CD4-positive, alpha-beta T cell treated with Interleukin-4 for 1 hour (primary cell): ENCODE results near the gene DYNC2H1.
"Not testable (repeated sequence)": the region's sequence is repeated elsewhere in the genome, so short reads cannot be mapped to it uniquely, and the experiment has no call there.

Experiments
- DNase-seq, 2 donors: peaks; one replicate each; pipeline ENCODE4 v3.0.0-alpha.2; 2020 to 2022

The DYNC2H1 gene

DNA sequence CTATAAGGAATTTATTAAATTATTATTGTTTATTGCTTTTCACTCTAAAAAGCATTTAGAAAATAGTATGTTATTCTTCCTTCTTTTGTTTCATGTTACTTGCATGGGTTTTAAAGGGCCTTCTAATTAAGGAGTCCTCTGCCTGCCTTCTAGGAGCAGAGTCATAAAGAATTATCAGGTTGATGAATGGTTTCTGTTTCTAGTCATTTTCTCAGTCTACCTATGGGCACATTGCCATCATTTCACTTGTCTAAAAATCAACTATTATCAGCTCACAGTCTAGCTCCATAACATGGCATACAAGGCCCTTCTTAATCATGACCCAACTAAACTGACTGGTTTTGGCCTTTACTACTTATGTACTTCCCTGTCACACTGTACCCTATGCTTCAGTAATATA lies 16.2 kb downstream of the DYNC2H1 start:
- DNase-seq: no peak

DNA sequence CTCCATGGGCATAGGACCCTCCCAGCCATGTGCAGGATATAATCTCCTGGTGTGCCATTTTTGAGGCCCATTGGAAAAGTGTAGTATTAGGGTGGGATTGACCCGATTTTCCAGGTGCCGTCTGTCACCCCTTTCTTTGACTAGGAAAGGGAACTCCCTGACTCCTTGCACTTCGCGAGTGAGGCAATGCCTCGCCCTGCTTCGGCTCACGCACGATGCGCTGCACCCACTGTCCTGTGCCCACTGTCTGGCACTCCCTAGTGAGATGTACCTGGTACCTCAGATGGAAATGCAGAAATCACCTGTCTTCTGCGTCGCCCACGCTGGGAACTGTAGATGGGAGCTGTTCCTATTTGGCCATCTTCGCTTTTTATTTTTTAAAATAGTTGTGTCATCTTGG lies 32.8 kb downstream of the DYNC2H1 start:
- DNase-seq: not testable (repeated sequence)

DNA sequence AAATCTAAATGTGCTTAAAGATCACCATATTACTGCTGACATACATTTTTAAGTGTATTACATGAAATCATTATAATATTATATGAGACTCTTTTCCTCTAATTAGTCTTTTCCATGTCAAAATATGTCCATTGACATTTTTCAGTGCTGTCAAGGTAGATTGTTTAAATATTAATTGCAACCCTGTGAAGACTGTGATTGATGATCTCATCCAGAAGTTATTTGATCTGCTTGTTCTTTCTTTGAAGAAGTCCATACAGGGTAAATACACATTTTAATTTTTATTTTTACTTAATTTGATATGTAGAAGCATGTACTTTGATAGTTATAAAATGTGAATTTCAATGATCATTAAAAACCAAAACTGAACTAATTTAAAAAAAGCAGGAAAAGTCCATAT lies 38.4 kb downstream of the DYNC2H1 start:
- no peak for DNase-seq

DNA sequence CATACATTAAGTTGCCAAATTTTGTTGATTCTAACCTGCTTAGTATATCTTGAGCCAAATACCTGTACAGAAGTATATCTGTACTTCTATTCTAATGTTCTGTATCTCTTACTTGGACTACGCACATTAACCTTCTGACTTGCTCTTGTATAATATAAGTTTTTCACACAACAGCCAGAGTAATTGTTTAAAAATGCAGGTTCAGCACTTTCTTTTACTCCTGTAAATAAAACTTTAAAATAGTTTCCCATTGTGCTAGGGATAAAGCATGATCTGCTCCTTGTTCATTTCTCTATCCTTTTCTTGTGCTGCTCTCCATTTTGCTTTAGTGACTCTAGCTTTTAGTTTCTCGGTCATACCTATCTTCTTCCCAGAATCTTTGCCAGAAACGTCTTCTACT lies 48.3 kb downstream of the DYNC2H1 start:
- DNase-seq: no peak

DNA sequence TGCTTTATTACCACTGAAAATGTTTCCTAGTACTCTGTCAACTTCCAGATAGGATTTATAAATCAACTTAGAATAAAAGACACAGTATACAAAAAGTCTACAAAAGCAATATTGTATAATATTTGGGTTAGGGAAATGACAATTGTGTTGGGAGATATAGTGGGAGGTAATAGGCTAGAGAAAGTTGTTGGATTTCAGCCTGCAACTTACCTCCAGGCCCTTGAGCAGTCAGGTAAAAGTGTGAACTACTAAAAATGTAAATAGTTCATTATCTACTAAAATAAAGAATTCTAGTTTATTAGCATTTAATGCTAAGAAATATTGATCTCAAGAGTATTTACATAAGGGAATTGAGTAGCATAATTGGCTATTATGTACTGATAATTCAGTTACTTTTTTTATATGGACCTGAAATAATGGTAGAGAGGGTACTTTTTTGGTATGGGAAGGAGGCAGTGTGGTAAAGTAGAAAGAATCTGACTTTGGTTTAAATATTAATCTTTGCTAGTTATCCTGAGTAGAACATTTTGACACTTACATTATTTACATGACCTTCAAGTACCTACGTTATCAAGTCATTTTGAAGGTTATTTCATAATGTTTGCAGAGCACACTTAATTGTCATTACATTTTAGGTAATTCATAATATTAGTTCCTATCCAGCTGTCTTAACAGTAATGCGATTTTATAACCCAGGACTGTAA lies 55.0 kb downstream of the DYNC2H1 start:
- no peak for DNase-seq

DNA sequence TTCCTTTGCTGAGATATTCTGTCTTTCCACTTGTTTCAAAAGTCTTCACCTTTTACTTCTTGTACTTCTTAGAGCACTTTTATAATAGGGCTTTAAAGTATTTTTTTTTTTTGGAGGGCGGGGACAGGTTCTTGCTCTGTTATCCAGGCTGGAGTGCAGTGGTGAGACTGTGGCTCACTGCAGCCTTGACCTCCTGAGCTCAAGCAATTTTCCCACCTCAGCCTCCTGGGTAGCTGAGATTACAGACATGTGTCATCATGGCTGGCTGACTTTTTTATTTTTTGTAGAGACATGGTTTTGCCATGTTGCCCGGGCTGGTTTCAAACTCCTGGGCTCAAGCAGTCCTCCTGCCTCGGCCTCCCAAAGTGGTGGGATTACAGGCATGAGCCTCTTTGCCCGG lies 57.9 kb downstream of the DYNC2H1 start:
- no peak for DNase-seq

DNA sequence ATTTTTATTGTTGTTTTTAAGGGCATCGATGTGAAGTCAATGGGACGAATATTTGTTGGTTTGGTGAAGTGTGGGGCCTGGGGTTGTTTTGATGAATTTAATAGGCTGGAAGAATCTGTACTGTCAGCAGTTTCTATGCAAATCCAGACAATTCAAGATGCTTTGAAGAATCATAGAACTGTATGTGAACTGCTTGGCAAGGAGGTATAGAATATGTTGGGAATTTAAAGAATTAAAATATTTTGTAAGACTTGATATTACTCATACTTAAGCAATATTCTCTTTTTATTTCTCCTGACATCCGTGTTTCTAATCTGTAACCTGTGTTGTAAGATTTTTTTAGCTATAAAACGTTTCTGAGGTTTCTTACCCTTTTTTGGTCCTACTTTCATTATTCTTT lies 61.6 kb downstream of the DYNC2H1 start:
- DNase-seq: no peak

DNA sequence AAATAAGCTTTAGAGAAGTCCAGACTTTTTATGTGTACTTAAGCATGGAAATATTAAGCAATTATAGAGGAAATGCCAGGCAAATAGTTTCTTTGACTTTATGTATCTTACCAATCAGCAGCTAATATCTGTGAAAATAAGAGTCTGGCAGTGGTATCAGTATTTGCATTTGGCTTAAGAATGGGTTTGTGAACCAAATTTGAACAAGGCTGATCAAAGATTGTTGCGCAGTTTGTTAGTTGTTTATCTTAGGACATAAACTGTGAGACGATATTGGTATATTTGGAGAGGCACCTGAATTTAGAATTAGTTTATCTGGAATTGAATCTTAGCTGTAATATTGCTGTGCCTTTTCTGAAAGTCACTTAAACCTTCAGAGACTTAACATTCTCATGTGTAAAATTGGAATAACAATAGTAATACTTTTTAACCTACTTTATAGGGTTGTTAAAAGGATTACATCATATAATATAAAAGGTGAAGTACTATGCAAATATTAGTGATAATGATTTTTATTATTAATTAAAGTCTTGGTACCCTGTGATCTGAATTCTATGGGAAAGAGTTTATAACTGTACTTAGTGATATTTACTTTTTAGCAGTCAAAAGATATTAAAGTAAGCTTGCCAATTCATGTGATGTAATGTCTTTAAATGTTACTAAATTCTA lies 66.4 kb downstream of the DYNC2H1 start:
- DNase-seq: no peak

DNA sequence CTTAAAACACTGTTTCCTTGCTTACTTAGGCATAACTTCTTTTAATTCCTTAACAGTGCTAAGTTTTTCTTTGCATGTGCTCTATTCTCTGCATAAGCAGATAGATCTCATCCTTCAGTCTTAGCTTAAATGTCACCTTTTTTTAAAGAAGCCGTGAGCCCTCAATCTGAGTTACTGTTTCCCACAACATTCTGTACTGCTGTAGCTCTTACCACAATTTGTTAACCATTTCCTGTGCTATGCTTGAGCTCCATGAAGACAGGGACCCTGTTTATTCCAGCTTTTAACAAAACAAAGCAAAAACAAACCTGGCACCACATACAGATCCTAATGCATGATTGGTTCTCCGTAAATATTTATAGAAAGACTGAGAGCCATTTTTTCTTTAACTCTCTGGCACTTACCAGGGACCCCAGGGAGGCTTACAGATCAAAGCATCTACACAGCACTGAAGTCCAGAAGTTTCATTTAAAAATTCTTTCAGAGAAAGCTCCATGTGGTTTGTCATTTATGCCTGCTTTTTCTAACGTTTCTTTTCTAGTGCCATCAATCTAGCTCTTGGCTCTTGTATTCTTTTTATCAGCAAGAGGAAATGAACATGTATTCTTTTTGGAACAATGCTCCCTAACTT lies 74.9 kb downstream of the DYNC2H1 start:
- no peak for DNase-seq

DNA sequence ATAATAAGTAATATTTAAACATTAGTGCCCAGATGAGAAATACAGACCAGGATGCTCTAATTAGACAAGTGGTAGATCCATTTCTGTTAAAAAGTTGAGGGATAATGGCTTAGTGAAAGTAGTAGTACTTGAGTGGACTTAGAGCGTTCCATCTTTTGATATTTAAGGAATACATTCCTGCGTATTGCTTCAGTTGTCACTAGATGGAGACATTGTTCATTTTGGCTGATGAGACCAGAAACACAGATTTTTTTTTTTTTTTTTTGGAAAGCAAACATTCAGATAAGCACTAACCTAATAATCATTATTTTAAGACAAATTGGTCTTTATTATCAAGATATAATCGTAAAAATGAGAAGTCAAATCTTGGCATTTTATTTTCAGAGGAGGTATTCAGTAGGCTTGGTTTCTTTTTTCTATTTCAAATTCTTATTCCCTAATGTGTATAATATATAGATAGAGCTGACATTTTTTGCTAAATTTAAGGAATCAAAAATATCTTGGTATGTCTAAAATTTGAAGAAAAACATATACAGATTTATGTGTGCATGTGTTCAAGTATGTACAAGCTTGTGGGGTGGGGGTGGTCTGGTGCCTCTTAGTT lies 92.9 kb downstream of the DYNC2H1 start:
- DNase-seq: no peak

DNA sequence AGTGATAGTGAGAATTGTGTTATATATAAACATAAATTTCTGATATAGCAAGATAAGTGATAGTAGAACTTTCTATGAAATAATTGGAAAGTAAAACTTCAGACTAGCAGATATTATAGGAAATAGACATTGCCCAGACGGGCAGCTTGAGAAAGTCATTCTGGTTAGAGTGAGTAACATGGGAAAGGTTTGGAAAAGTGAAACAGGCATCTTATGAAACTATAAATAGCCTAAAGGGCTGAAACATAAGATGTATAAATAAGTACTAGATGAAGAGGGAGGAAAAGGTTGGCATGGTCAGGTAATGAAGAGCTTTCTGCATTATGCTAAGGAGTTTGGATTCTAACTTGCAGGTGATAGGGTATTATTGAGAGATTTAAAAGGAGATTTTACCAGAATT lies 101.3 kb downstream of the DYNC2H1 start:
- DNase-seq: no peak

DNA sequence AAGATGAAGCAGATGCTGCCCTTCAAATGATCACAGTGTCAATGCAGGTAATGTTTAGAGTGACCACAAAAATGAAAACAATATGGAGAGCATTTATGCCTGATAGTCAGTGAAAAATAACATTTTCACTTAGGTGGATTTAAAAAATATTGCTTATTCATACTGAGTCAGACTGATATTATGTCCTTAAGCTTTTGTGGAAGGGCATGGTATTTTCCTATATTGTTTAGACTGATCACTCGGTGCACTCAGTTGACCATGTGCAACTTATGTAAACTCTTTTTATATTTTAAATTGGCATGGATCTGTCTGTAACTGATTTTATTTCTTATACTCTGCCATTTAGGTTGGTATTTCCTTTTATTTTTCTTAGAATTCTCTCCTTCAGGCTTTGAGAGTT lies 106.6 kb downstream of the DYNC2H1 start:
- DNase-seq: no peak

DNA sequence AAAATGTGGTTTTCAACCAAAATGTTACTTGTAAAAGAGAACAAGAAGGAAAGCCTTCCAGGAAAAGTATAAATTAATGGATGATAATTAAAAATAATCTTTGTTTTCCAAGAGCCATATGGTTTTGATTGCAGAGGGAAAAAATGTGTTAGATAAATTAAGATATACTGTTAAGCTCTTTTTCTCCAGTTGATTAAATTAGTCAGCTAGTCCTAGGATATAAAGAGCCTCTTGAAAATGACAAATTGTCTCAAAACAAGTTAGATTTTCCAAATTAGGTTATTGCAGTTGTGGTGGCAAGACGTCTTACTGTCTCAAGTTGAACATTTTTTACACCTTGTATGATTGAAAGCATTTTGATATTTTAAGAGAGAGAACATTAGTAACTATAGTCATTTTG lies 110.9 kb downstream of the DYNC2H1 start:
- no peak for DNase-seq

DNA sequence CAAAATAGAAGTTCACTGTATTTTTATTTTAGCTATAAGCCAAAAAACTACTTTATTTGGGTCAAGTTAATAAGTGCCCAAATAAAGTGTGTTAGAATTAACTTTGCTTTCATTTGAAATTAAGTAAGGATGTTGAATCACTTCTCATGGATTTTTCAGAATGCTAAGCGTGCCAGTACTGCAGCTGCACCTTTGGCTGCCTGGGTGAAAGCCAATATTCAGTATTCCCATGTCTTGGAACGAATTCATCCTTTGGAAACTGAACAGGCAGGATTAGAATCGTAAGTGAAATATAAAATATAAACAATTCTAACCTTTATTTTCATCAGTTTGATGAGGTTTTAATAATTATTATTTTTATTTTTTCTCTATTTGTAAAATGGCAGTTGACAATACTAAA lies 113.6 kb downstream of the DYNC2H1 start:
- DNase-seq: no peak

DNA sequence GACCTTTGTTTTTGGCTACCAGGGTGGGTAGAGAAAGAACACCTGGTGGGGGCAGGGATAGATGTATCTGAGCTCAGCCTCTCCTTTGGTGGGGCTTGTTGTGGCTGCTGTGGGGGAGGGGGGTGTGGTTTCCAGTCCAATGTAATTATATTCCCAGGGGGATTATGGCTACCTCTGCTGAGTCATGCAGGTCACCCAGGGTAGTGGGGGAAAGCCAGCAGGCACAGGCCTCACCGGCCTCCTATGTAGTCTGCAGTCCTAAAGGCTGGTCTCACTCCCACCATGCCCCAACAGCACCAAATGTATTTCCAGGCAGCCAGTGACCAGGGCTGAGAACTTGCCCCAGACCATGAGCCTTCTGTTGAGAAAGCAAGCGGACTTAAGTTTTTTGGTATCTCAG lies 119.6 kb downstream of the DYNC2H1 start:
- DNase-seq: no peak

DNA sequence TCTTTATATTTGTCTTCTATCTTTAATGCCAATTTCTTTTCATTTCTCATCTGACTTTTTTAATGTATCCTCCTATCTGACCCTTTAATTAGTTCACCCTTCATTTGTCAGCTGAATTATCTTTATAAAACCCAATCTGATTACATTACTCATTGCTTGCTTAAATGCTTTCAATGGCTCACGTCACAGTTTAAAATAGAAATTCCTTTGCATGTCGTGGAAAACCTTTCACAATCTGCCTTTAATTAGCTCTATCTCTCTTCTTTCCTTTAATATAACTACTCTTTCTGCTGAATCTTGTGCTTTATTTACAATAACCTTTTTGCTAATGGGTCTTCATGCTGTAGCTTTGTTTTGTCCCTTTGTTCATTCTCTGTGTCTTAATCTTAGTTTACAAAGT lies 125.7 kb downstream of the DYNC2H1 start:
- DNase-seq: no peak

DNA sequence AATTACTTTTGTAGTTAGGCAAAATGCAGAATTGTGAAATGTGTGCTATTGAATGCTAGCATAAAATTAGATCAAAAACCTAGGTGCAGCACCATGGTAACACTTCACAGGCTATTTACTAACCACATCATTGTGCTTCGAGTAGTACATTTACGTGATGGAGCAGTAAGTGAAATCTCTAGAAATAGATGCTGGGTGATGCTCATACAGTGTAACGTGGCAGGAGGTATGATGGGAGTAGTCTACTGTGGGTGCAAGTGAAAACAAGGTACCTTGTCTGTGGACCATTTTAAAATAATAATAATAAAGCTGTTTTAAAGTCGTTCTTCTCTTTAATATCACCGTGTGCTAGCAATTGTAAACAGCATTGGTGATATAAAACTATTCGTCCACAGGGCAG lies 132.3 kb downstream of the DYNC2H1 start:
- DNase-seq: no peak

DNA sequence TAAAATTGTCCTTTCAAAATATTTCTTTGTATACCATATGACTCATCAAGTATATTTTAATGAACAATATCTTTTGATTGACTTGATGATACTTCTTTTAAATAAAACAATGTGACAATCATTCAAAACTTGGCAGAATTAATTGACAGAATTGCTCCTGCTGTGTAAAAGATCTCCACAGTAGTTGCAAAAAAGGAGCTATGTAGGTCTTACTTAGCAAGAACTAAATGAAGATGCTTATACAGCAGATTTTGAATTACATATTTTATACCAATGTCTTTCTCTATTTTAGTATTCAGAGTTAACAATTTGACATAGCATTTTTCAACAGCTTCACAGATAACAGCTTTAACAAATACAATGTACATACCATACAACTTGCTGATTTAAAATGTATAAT lies 144.9 kb downstream of the DYNC2H1 start:
- DNase-seq: no peak

DNA sequence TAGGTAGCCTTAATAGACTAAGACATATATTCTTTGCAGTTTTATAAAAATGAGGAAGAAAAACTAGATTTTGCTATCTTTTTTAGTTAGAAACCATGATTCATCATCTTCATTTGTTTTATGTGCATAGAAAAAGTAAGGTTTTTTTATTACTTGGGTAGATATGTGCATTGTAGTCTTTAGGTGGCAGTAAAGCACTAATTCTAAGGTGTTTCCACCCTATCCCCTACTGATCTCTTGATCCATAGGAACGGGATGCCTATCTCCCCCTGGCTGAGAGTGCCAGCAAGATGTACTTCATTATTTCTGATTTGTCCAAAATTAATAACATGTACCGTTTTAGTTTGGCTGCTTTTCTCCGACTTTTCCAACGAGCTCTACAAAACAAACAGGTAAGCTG lies 148.1 kb downstream of the DYNC2H1 start:
- no peak for DNase-seq

DNA sequence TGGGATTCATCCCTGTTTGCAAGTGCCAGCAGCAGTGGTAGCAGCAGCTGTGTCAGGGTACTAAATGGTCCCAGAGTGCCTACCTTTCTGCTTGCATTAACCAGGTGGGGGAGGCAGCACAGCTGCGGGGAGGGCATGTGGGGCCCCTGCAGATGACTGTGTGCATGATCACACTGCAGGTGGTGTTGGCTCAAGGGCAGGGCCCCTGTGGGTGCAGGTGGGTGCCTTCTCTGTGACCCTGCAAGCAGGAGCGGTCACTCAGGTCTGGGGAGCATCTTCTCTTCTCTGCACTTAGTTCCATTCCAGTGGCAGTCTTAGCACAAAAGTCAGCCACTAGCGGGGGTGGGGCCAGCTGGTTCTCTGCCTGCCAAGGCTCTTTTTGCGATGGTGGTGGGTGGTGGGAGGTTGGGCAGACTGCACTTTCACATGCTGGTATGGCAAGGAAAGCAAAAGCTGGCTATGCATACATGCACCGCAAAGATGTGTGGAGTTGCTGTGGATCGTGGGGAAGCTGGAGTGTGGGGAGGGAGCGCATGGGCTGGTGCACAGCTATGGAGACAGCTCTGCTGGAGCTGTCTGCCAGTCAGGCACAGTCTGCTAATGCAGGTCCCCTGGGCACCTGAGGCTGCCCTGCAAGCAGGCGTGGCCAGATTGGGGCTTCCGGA lies 157.1 kb downstream of the DYNC2H1 start:
- no peak for DNase-seq

DNA sequence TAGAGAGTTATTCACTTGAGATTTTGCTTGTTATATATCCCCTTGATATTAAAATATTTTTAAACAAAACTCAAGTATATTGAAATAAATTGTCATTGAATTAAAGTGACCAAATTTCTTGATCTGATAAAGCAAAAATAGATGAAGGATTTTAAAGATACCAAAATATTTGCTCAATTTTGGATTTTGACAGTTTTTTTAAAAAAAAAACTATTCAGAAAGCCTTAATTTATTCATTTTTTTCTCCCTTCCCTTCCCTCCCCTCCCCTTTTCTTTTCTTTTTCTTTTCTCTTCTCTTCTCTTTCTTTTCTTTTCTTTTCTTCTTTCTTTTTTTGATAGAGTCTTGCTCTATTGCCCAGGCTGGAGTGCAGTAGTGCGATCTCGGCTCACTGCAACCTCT lies 163.7 kb downstream of the DYNC2H1 start:
- no peak for DNase-seq

DNA sequence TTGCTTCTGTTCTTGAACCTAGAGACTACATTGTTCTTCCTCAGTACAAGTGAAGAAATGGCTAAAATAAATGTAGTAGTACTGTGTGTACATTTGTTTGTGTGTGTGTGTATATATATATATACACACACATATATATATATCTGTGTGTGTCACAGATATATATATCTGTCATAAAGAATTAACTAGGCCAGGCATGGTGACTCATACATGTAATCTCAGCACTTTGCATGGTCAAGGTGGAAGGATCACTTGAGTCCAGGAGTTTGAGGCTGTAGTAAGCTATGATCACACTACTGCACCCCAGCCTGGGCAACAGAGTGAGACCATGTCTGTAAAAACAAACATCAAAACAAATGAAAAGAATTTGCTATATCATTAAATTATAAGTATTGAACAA lies 164.8 kb downstream of the DYNC2H1 start:
- no peak for DNase-seq

DNA sequence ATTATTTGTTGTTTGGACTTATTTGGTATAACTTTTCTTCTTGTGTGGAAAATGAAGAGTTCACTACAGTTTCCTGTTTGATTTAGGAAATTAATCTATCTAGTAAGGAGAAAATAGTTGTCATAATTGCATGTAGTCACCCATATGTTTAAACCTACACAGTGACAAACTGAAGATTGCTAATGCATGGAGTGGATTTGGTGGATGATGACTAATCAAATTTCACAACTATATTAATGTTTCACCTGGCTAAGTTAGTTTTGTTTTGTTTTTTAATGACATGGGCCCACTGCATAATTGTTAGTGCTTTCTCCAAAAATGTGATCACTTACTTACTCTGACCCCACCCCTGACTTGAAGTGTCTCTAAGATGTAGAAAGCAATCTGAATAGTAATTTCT lies 170.6 kb downstream of the DYNC2H1 start:
- no peak for DNase-seq

DNA sequence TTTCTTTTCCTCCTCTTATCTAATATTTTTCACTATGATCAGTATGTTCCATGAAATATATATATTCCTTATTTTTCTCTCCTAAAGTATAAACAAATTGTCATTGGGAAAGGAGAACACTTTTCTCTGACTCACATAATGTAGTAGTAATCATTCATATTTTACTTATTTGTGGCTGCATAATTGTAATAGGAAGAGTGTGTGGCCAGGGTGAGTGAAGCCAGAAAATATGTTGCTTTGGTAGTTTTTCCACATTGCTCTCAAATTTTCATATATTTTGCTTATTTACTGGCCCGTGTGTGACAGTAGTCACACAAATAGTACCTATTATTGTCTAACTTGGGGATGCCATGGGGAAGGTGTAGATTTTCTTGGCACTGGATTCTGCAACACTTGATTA lies 172.1 kb downstream of the DYNC2H1 start:
- no peak for DNase-seq
